Stimulated activated CD8-positive, alpha-beta memory T cell treated with anti-CD3 and anti-CD28 coated beads, Interleukin-12 subunit alpha, Interleukin-12 subunit beta, amount 100 ng/mL, for 4 hours (primary cell): ENCODE results near the gene MSRB3.

Source experiments
- DNase-seq: peaks from one replicate; pipeline ENCODE4 v3.0.0-alpha.2; 2020; ENCODE audit warnings: low read depth

Gene MSRB3

DNA sequence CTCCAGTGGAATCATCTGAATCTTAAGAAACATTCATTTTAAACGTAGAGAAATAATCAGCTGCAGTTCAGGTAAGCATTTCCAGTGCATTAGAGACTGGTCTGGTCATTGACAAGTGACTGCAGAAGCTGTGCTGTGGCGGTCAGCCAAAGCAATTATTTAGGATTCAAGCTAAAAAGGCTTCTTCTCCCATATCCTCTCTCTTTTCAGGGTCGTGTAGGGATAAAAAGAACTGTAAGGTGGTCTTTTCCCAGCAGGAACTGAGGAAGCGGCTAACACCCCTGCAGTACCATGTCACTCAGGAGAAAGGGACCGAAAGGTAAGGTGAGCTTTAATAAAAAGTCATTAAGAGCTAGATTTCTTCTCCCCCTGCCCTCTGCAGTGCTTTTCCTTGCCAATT lies 48.1 kb downstream of the MSRB3 start:
- DNase-seq: no peak

DNA sequence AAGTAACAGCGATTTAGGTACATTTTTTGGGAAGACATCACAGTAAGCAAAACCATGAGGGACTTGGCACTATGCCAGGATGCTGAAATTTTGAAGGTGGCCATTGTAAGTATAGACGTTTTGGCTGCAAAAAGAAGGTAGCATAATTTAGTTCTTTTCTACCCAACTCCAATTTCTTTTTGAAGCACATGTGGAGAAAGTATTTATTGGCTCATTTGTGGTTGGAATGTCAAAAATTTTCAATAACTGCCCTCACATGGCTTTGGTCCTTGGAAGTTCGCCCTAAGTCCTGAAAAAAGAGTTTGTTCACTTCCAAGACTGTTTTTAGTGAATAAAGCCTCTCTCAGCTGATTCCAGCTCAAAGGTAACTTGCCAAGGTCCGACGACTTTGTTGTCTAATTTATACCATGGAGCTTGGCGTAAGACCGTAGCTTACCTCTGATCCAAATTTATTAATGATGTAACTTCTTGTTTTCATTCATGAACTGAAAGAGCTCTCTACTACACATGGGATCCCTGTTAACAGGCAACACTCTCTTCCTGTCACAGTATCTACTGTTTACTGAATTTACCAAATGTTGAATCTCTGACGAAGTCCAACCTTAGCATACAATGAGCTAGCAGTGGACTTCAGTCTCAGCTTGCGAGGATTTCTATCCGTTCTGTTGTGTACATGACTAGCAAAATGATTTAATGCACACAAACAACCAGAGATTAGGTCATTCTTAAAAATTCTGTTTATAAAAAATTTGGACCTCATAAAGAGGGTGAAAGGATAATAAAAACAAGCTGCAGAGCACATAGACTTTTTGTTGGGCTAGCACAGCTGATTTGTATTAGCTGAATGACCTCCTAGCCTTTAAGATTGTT lies 49.0 kb downstream of the MSRB3 start:
- DNase-seq: no peak

DNA sequence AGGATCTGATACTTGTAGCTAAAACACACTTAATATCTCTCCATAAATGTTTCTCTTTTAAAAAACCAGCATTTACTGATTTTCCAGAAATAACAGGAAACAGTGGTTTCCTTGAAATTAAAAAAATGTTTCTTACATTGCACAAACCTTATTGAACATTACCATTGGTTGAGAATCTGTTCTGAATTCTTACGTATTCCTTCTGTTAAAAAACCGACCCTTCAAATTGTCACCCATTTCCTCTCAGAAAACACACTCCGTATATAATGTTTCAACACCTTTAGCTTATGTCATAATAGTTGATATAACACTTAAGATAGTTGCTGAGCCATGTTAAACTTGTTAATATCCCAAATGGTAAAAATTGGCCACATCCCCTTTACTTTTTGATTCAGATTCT lies 51.2 kb downstream of the MSRB3 start:
- DNase-seq: no peak

DNA sequence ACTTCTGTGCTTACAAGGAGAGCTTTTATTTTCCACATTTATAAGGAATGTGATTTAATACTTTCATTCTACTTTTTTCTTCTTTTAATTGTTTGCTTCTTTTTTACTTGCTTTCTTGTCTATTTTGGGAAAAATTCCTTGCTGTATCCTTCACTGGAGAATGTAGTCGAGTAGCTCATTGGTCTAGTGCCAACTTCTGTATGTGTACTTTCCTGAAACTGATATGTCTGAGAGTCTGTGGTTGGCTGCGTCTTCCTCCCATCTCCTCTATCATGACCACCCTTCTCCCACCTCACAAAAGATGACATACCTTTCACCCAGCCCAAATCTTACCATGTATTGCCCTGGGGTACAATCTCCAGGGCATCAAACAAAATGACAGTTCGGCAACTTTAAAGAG lies 51.8 kb downstream of the MSRB3 start:
- no peak for DNase-seq

DNA sequence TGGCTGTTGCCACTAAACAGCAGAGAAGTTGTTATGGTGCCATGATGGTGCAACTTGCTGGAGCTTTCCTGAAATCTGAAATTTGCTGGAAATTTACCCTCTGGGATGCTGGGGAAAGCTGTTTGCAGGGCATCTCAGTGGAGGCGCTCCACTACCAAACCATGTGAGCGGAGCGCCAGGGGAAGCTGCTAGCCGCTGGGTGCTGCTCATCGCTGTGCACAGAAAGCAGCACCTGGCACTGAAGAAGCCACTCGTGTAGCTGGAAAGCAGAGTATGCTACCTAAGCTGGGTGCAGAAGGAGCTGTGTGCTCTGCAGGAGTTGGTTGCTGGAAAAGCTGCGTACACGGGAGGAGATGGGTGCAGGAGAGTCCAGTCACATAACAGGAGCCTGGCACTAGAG lies 53.0 kb downstream of the MSRB3 start:
- no peak for DNase-seq

DNA sequence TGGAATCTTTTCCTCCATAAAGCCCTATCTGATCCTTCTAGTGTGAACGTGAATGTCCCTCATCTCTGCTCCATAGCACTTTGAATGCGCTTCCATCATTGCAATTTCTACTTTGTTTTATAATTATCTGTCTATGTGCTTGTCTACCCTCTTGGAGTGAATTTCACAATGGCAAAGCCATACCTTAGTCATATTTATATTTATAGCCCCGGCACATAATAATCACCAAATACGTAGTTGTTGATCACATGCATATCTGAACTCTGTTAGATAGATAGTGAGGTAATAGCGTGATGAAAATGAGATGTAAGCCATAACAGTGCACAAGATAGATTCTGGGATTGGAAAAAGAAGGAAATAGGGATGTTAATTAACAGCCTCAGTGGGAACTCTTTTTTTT lies 55.2 kb downstream of the MSRB3 start:
- DNase-seq: no peak

DNA sequence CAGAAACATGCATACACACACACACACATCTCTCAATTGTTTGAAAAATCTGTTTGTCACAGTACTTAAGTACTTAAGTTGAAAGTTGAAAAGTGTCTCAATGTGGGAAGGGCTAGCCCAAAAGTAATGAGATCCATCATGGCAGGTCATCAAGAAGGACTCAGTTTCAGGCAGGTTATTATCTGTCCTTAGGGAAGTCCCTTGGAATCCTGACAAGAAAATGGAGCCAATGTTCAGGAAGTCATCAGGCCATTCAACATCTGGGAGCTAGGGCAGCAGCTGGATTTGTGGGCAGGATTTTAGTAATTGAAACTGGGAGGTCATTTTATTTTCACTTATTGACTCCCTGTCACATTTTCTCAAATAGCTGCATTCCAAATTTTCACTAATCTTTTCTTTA lies 56.0 kb downstream of the MSRB3 start:
- no peak for DNase-seq

DNA sequence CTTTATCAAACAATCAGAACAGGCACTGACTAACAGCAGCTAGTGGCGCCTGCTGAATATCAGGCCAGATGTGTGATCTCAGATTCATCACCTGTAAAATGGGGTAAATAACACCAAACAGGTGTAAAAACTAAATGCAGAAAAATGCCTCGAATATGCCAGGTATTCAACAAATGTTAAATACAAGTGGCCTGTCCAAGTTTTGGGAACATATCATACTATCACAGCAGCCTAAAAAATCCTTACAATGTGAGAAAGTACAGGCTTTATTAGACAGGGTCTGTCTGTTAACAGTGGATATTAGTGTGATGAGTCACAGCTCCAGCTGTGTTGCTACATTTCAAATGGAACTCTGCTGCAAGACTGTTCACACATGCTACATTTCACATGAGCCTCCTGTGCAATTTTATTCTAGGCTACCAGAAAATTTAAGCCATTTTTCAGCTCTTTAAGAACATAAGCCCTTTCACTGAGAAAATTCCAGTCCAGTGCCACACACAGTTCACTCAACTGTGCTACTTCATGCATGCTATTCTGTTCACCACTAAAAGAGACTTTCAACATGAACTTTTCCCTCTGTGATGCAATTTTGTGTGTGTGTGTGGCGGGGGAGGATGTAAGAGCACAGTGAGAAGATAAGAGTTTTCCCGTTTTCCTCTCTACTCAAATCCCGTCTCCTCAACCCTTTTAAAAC lies 56.7 kb downstream of the MSRB3 start:
- no peak for DNase-seq

DNA sequence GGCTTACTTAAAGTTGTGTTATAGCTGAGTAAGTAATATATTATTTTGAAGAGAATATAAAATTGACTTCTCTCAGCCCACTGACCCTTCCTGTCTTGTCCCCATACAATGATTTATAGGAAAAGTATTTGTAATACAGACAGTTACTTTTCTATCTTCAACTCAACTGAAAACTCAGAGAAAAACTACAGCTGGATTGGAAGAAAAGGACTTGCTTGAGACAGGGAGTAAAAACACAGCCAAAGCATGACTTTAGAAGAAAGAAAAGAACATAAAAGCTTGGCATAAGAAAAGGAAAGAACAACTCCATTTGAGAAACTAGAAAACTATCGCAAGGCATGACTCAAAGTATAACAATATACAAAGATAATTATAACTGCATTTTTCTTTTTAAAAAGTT lies 57.5 kb downstream of the MSRB3 start:
- no peak for DNase-seq

DNA sequence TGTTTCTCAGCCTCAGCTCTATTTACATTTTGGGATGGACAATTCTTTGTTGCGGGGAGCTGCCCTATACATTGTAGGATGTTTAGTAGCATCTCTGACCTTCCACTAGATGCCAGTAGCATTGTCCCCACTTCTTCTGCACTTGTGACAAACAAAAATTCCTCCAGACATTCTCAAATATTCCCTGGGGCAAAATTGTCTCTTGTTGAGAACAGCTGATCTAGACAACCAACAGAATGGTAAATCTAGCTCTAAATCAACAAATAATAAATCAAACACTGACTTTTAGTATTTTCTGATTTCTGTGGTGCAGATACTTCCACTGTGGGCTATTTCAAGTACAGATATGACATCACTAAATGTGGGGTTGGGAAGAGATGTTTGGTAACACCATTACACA lies 60.7 kb downstream of the MSRB3 start:
- DNase-seq: no peak

DNA sequence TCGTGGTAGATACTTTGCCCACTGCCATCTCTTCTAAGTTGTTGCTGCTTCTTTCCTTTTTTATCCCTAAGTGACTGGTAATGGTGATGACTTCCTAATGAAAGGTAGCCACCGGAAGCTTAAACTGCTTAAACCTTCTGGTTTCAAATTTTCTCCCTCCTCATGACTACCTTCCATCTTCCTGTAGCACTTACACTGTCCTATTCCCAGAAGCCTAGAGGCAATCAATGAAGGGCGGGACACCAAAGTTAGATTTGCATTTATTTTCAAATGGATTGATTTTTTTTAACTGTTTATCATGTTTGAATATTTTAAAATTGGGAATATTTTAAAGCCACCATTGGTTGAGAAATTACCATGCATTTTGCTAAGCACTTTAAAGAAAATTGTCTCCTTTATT lies 64.7 kb downstream of the MSRB3 start:
- DNase-seq: no peak

DNA sequence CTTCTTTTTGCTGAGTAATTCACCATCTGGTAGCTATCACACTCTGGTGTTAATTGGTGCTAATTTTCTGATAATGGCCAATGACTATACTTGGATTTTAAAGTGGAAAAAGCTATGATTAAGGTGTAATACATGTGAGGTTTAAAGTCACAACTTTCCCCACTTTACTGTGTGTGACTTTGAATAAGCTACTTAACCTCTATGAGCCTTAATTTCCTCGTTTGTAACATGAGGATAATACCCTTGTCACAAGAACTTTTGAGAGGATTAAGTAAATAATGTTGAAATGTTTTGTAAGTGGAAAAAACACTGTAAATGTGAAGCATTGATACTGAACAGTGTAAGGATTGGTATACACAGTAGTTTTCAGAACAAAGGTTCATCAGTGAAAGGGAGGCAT lies 65.3 kb downstream of the MSRB3 start:
- DNase-seq: no peak

DNA sequence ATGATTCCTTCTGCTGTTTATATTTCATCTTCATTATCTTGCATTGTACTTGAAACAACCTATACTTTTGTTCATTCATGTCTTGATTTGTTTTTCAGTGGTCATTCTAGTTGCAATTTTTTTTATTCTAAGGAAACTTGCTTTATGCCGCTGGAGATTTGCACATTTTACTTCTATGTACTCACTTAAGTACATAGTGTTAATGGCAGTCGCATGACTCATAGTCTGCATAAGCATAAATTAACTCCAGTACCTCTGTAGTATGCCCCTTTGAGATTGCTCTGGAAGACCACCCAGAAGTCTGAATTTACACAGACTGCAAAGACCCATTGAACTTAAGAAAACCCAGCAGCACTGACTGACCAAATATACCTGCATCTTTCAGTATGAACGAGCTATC lies 77.0 kb downstream of the MSRB3 start:
- no peak for DNase-seq

DNA sequence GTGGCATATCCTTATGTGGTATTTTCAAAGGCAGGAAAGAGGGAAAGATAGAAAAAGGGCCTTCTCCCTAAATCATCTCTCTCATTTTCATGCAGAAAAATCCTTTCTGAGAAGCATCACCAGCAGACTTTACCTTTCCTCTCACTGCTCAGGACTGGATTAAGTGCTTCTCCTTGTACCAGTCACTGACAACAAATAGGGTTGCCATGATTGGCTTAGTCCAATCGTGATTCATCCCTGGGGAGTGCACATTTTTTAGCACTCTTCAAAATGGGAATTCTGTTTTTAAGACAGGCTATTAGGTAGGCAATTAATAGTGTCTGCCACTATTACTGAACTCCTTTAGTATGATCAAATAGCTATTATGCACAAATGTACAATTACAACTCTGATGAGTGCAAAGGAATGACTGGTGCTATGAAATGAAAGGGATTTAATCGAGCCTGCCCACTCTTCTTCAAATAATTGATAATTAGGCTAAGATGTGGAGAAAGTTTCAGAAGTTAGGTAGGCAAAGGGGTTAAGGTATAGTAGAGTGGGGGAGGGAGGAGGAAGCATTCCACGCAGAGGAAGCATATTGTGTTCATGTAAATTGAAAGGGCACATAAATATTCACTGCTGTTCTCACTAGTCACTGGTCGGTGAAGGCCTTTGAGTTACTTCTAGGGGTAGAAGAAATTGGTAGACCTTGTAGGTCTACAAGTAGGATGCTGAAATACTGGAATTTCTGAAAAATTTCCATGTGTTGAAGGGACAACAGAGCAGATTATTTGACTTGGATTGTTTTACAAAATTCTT lies 84.0 kb downstream of the MSRB3 start:
- DNase-seq: no peak

DNA sequence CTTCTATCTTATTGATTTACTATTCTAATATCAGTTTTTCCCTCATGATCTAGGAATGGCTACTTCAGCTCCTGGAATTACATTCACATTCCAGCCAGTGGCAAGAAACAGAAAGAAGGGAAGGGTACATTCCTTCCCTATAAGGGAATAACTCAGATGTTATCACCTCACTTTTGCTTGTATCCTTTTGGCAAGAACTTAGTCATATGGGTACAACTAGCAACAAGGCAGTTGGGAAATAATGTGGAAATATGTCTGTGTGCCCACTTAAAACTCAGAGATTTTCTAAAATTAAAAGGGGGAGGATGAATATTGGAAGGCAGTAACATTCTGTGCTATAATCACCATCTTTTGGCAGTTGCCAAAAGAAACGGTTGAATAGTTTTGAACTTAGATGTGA lies 85.6 kb downstream of the MSRB3 start:
- DNase-seq: no peak

DNA sequence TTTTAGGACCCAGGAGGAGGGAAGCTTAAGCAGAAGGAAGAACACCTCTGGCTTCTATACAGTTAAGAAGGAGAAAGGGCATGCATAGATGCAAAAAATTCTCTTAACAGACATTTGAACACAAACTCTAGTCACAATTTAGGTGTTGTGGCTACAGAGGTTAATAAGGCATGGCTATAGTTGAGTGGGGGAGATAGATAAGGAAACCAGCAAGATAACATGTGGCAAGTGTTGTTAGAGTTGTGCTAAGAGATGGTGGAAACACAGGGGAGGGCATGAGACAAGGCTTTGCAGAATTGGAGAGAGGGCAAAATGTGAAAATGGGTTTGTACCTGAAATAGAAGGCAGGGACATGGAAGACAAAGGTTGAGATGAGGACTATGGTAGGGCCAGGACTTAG lies 88.9 kb downstream of the MSRB3 start:
- no peak for DNase-seq

DNA sequence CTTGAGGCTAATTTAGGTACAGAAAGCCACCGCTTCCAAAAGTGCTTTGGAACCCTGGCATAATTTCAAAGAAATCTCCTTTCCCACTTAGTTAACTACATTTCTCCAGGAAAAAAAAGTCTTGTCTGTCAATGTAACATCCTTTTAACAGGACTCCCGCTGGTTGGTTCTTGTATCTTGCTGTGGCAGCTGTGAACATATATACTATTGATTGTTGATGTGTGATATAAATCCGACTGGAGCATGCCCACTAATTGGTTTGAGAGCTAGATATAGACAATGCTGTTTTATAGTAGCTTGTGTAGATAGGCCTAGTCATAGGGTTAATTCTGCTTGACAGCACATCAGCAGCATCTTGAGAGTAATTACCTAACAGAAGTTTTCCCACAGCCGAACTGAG lies 89.6 kb downstream of the MSRB3 start:
- DNase-seq: no peak

DNA sequence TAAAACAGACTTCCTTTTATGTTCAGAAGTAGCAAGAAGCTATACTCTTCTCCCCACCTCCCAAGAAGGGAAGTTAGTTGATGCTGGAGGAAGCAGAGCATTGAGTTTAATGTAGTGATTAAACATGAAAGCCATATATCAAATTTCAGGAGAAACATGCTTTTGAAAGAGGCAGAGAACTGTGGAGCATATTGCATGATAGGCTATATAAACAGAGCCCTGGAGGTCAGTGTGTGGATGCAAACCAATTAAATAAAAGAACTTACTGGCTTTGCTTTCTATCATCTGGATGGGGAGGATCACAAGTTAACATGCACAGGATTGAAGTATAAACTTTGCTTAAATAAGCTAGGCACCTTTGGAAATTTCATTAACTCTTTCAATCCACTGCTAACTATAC lies 94.1 kb downstream of the MSRB3 start:
- DNase-seq: no peak

DNA sequence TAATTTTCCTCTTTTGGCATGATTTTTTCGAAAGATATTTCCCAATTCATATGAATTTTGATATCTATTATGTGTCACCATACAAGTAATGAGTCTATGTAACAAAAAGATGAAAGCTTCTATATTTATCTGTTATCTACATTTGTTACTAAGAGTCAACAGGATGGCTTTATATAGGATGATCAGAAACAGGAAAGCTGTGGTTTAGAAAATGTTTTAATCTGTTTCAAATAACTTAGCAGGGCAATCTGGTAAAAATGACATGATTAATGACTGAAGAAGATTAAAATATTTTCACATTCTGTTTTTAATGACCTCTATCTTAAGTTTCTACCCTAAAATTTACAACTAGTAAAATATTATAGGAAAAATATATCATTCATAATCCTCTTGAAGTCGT lies 105.8 kb downstream of the MSRB3 start:
- no peak for DNase-seq

DNA sequence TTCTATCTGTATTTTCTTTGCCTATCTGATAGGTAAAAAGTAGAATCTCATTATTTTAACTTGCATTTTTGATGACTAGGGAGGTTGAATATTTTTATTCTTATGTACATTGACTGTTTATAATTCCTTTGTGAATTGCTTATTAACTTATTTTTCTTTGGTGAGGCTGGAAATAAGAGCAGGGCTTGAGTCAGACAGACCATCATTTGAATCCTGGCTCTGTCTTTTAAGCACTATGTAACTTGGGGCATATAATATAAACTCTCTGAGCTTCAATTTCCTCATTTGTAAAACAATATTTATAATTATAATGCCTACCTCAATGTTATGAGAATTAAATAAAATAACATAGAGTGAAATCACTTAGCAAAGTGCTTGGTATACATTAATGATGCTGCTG lies 108.9 kb downstream of the MSRB3 start:
- DNase-seq: no peak

DNA sequence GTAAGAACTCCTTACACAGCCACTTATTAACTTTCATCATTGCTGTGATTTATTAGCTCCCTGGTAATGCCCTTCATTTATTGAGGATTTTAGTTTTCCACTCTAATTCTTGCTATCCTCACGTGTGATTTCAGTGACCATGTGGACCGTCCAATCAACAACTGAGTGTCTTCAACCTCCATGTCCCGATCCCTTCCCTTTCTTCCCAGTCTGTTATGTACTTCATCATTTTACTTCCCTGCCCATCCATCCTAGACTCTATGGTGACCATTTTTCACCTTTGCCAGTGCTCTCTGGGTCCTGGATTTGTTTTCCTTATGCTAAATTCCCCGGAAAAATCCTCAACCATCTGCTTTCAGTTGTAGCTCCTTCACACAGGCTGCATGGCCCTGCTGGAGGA lies 111.0 kb downstream of the MSRB3 start:
- DNase-seq: no peak

DNA sequence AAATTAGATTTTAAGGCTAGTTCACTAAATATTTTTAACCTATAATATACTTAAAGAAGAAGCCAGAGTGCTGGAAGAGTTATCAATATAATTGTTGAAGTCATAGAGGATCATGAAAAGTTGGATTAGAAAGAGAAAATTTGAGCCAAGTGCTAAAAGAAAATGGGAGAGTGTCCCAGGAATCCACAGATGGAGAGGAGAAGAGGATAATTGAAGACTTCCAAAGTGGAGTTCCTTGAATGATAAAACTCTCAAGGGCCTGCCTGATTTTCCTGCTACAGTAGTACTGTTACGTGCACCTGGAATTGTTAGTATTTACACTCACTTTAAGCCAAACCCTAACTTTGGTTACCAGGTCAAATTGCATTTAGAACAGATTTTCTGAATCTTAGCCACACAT lies 113.2 kb downstream of the MSRB3 start:
- DNase-seq: no peak

DNA sequence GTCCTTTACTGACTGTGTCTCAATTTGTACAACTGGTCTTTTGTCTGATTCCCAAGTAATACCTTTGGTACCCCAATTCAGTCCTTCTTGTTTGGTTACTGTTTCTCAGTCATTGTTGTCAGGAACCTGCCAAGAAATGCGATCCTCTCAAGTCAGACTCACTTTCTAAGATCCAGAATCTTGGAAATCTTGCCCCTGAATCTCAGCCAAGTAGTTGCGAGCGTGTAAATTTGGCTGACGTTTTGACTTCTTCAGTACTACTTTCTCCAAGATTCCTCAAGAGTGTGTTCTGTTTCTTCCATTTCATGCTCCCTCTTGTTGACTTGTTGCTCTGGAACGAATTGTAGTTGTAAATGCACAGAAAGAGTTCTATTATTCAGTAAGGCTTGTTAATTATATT lies 114.0 kb downstream of the MSRB3 start:
- DNase-seq: no peak
